Cardiac muscle cell (in vitro differentiated cells and primary cell): ENCODE results near the gene AOC3. TPM values are rescaled to one million over a fixed set of nuclear protein-coding genes. Genes with fewer than 3 reads are reported as not detected.

Experiments
- DNase-seq, 2 donors: peaks; one replicate each; pipeline versions ENCODE4 v3.0.0 to v3.0.0-alpha.2; 2010 to 2017; ENCODE audit warnings: low read depth in 1 of 2, low spot score in 1 of 2
- H3K27ac ChIP-seq: fragments of 200-600 bp; sonication (generic); 2 replicates; pipeline ENCODE4 v1.5.1; 2016
- H3K27me3 ChIP-seq: fragments of 200-600 bp; sonication (generic); 2 replicates; pipeline ENCODE4 v1.6.0; 2016; ENCODE audit warnings: control low read depth
- H3K36me3 ChIP-seq: fragments of 200-600 bp; sonication (generic); 2 replicates; pipeline ENCODE4 v1.5.1; 2016; ENCODE audit warnings: control low read depth
- H3K4me1 ChIP-seq: fragments of 200-600 bp; sonication (generic); 2 replicates; pipeline ENCODE4 v1.8.1; 2017; ENCODE audit warnings: low read depth, mild to moderate bottlenecking, mixed run types
- H3K4me3 ChIP-seq: fragments of 200-600 bp; sonication (generic); 2 replicates; pipeline ENCODE4 v1.5.1; 2016; ENCODE audit warnings: mild to moderate bottlenecking
- H3K9me3 ChIP-seq: fragments of 200-600 bp; sonication (generic); 2 replicates; pipeline ENCODE4 v1.5.1; 2017; ENCODE audit warnings: low read depth, mild to moderate bottlenecking, control low read depth
- polyA plus RNA-seq: library from polyadenylated mRNA; unstranded; fragments of >200 nt; fragmentation: Nextera tagmentation; extraction: Ambion mirVana; gene quantifications from 2 replicates; pipeline ENCODE4 v1.2.1, GENCODE V29; 2016
- total RNA-seq: library from RNA; depleted of rRNA; stranded (reverse); fragments of >200 nt; gene quantifications from 2 replicates; pipeline ENCODE4 v1.2.3, GENCODE V29; 2016
- TF ChIP-seq, protein P1 (sequence below): IDR thresholded peaks from 2 replicates; pipeline ENCODE4 v1.5.1; 2012; ENCODE audit warnings: low read depth, mild to moderate bottlenecking, low read length

The AOC3 gene, protein sequence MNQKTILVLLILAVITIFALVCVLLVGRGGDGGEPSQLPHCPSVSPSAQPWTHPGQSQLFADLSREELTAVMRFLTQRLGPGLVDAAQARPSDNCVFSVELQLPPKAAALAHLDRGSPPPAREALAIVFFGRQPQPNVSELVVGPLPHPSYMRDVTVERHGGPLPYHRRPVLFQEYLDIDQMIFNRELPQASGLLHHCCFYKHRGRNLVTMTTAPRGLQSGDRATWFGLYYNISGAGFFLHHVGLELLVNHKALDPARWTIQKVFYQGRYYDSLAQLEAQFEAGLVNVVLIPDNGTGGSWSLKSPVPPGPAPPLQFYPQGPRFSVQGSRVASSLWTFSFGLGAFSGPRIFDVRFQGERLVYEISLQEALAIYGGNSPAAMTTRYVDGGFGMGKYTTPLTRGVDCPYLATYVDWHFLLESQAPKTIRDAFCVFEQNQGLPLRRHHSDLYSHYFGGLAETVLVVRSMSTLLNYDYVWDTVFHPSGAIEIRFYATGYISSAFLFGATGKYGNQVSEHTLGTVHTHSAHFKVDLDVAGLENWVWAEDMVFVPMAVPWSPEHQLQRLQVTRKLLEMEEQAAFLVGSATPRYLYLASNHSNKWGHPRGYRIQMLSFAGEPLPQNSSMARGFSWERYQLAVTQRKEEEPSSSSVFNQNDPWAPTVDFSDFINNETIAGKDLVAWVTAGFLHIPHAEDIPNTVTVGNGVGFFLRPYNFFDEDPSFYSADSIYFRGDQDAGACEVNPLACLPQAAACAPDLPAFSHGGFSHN
- total RNA-seq (2.3 and 5.2 TPM in 2 replicates), polyA plus RNA-seq (2.6 and 3.4 TPM in 2 replicates)

DNA sequence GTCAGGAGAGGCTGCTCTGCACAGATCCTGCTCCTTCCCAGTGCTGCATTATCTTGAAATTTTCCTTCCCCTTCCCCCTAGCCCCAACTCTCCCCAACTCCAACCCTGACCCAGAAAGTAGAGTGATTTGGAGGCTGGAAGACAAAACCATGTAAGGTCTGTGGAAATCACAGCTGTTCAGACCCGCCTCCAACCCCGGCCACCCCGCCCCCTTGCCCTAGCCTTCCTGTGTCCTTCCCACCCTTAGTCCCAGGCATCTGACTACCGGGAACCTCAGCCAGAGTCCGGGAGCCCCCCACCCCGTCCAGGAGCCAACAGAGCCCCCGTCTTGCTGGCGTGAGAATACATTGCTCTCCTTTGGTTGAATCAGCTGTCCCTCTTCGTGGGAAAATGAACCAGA lies at the start of gene AOC3:
Gene AOC3 (plus strand): TSS at position 246 of the 400 bp plus-strand sequence. CDS start 145 bp downstream, at position 391.
- DNase-seq: peak in 1 of 2 donors; percentile 42
- Histone ChIP-seq H3K27me3 (no peaks in the 10 kb centered on the region), H3K4me1 (peaks cover 6% of the 10 kb centered on the region), H3K27ac (no peak within 1 kb of the TSS), H3K36me3 (no peaks in the 10 kb centered on the region), H3K4me3 (no peak within 1 kb of the TSS), H3K9me3 (no peaks in the 10 kb centered on the region)
- TF ChIP-seq, protein P1, sequence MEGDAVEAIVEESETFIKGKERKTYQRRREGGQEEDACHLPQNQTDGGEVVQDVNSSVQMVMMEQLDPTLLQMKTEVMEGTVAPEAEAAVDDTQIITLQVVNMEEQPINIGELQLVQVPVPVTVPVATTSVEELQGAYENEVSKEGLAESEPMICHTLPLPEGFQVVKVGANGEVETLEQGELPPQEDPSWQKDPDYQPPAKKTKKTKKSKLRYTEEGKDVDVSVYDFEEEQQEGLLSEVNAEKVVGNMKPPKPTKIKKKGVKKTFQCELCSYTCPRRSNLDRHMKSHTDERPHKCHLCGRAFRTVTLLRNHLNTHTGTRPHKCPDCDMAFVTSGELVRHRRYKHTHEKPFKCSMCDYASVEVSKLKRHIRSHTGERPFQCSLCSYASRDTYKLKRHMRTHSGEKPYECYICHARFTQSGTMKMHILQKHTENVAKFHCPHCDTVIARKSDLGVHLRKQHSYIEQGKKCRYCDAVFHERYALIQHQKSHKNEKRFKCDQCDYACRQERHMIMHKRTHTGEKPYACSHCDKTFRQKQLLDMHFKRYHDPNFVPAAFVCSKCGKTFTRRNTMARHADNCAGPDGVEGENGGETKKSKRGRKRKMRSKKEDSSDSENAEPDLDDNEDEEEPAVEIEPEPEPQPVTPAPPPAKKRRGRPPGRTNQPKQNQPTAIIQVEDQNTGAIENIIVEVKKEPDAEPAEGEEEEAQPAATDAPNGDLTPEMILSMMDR: no peak

DNA sequence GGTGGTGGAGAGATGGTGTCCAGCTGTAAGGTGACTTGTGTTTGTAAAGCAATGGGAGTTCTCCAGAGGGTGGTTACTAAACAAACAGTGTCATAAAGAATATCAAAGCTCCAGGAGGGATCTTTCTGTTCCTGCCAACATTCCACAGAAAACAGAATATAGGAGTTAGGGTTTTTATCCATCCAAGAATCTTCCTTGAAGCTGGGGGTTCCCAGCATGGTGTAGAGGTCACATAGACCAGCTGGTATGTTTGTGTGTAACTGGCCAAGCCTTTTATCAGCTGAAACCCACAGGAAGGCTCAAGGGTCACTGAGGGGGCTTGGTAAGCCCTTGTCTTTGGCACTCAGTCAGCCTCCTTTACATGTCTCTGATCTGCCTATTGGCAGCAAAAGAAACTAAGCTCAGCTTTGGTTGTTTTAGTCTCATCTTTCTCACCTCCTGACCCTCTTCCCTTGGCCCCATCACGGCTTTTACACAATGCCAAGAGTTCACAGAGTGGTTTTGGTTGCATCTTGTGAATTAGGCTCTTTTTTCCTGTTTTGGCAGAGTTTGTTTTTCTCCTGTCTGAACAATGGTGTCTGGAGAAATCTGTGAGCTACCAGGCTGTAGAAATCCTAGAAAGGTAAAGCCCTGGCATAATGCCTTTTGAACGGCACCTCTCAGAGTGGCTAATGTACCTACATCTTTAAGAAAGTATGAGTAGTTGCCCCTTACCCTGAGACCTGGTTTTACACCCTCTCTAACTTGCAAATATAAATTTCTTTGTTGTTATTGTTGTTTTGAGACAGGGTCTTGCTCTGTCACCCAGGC lies 47.7 kb upstream of the AOC3 start:
- H3K27ac ChIP-seq: no peak overlapping the region
- peaks cover 4% of the 10 kb centered on the region for H3K27me3 ChIP-seq
- H3K36me3 ChIP-seq: no peaks in the 10 kb centered on the region
- no peaks in the 10 kb centered on the region for H3K4me1 ChIP-seq
- peak in 1 of 2 donors; percentile 47 for DNase-seq
- no peaks in the 10 kb centered on the region for H3K9me3 ChIP-seq
- H3K4me3 ChIP-seq: no peak overlapping the region
- TF ChIP-seq, protein P1: no peak

DNA sequence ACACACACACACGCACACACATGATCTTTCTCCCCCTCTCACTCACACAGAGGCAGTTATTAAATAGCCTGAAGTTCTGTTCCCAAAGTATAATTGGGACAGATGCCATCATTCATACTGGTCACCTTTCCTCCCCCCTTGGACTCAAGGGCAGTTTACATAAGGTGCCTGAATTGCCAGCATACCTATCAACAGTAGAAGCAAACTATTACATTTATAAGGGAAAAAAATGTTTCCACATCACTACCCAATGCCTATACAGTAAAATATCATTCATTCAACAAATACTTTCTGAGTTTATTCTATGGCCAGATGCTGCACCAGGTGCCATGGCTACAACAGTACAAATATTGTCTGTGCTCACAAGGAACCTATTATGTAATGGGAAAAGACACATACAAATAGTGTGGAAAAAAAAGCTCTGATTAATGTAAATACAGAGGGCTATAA lies 46.1 kb upstream of the AOC3 start:
- Histone ChIP-seq H3K9me3 (no peaks in the 10 kb centered on the region), H3K4me1 (no peaks in the 10 kb centered on the region), H3K27me3 (peaks cover 4% of the 10 kb centered on the region), H3K4me3 (no peak overlapping the region), H3K36me3 (peaks cover 2% of the 10 kb centered on the region), H3K27ac (no peak overlapping the region)
- TF ChIP-seq, protein P1: no peak
- DNase-seq: no peak

DNA sequence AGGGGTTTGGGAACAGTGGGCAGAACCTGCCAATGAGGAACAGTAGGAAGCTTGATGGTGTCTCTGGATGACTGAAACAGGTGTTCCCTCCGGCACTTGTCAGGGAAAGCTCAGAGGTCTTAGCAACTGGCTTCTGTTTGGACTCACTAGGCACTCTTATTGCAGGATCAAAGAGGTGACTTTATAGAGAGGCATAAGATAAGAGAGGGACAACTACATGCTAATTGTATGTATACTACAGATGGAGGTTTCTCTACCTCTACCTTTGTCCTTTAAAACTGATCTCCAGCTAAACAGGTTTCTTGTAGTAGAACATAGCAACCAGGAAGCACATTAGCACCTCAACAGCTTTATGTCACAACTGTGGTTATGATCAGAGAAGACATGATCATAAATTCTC lies 44.8 kb upstream of the AOC3 start:
- no peaks in the 10 kb centered on the region for H3K4me1 ChIP-seq
- H3K4me3 ChIP-seq: no peak overlapping the region
- H3K36me3 ChIP-seq: peaks cover 10% of the 10 kb centered on the region
- peaks cover 4% of the 10 kb centered on the region for H3K27me3 ChIP-seq
- no peaks in the 10 kb centered on the region for H3K9me3 ChIP-seq
- TF ChIP-seq, protein P1: no peak
- no peak overlapping the region for H3K27ac ChIP-seq
- no peak for DNase-seq

DNA sequence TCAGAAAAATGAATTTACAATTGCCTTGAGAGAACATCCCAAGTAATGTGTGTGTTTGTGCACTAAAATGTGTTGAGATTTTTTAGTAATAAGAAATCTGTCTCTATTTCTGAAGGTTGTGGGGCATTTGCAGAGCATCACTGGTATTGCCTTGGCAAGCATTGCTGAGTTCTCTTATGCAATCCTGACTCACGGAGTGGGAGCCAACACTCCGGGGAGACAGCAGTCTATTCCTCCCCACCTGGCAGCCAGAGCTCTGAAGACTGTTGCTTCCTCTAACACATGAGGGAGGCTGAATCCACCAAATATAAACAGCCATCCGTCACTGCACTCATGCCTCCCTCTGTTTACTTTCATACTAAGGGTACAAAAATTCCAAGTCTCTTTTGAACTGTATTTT lies 41.7 kb upstream of the AOC3 start:
- H3K27me3 ChIP-seq: no peaks in the 10 kb centered on the region
- H3K4me3 ChIP-seq: no peak overlapping the region
- peaks cover 29% of the 10 kb centered on the region for H3K36me3 ChIP-seq
- no peaks in the 10 kb centered on the region for H3K9me3 ChIP-seq
- no peaks in the 10 kb centered on the region for H3K4me1 ChIP-seq
- H3K27ac ChIP-seq: no peak overlapping the region
- TF ChIP-seq, protein P1: no peak
- peak in 1 of 2 donors; percentile 85 for DNase-seq
